Measurements from ENCODE around the gene KIAA1671. TPM values are rescaled to one million over a fixed set of nuclear protein-coding genes. Genes with fewer than 3 reads are reported as not detected.

Gene KIAA1671
- total and polyA plus RNA-seq, 2 of the 13 experiments (the other 11 are each of a cell fraction or from before 2014, with no cell fraction given), result 13.5 to 13.6 TPM

- POLR2A ChIA-PET, result interaction anchor here (1.1 kb wide), 1 partner anchor 20 kb away, joined by 3 read pairs; no protein-coding TSS in a partner anchor
- Histone ChIP-seq H3K4me1 (ENCODE audit: insufficient read depth, low read length) (no peaks in the 10 kb centered on the region), H3K9me3 (ENCODE audit: low read length) (no peaks in the 10 kb centered on the region), H3K4me2 (ENCODE audit: low read depth, low read length) (no peak overlapping the region), H3K27me3 (ENCODE audit: control insufficient read depth in 1 of 2, insufficient read depth in 2 of 2, low read length in 2 of 2) (no peaks in the 10 kb centered on the region), H3K27ac (ENCODE audit: extremely low read length, insufficient read depth, low read length) (no peak overlapping the region), H3K36me3 (replicated peaks in 1 of 2; ENCODE audit: control insufficient read depth in 1 of 2, insufficient read depth in 2 of 2, low read length in 2 of 2) (peaks cover 5 to 9% of the 10 kb centered on the region in 2 experiments; a peak in 4 of 5 replicates), H3K4me3 (replicated peaks in 1 of 3; ENCODE audit: insufficient read depth in 1 of 3, low read depth in 2 of 3, low read length in 3 of 3) (no peak overlapping the region), H2AFZ (ENCODE audit: low read length) (no peak overlapping the region), H3K9ac (ENCODE audit: insufficient read depth, low read depth, low read length) (no peak overlapping the region), H4K20me1 (ENCODE audit: insufficient read depth, low read length) (no peaks in the 10 kb centered on the region), H3K79me2 (ENCODE audit: insufficient read depth, low read length) (peaks cover 18% of the 10 kb centered on the region)
- no peak for ATAC-seq
- TF ChIP-seq SSRP1 (CRISPR knock-in tag; IDR thresholded peaks at IDR 0.05), result no peak
- TF ChIP-seq MXI1 (IDR thresholded peaks at IDR 0.05; ENCODE audit: borderline replicate concordance, low read depth, low read length), result no peak
- no peak for TF ChIP-seq SALL1 (CRISPR knock-in tag; IDR thresholded peaks at IDR 0.05)
- TF ChIP-seq SIX4 (CRISPR knock-in tag; IDR thresholded peaks at IDR 0.05), result no peak
- TF ChIP-seq TFDP2 (CRISPR knock-in tag; IDR thresholded peaks at IDR 0.05), result no peak
- intact Hi-C loops (cut with micrococcal nuclease; ENCODE audit: unreplicated experiment), result no loop called here
- CTCF ChIA-PET (ENCODE audit: low intra/inter-chr PET ratio, low total read pairs), result no interaction called here
- no peak for FAIRE-seq
- DNase-seq (ENCODE audit: low spot score), result no peak
- WGBS (ENCODE audit: low lambda C conversion rate), result 96% methylated on average over 4 of the region's 9 CpGs
- in situ Hi-C loops (cut with HindIII; ENCODE audit: extremely low pct_ligation_motif_present, low pct_unique_long_range_greater_than_20kb), result no loop called here
- no TSS peak for BruUV-seq (replicated peaks)
Measured at GRCh38 chr22:25131198-25131887, 178.8 kb downstream of the KIAA1671 start.

GRCh38 chr22:25134028-25134427 is 181.5 kb downstream of the KIAA1671 start:
- no peak overlapping the region for H2AFZ ChIP-seq (ENCODE audit: low read length)
- peaks cover 9 to 11% of the 10 kb centered on the region in 2 experiments; a peak in 4 of 5 replicates for H3K36me3 ChIP-seq (replicated peaks in 1 of 2; ENCODE audit: control insufficient read depth in 1 of 2, insufficient read depth in 2 of 2, low read length in 2 of 2)
- DNase-seq (ENCODE audit: low spot score) (no peak), FAIRE-seq (no peak), ATAC-seq (no peak)
- H3K4me1 ChIP-seq (ENCODE audit: insufficient read depth, low read length), result no peaks in the 10 kb centered on the region
- no peak overlapping the region for H3K4me2 ChIP-seq (ENCODE audit: low read depth, low read length)
- H3K9me3 ChIP-seq (ENCODE audit: low read length), result no peaks in the 10 kb centered on the region
- H3K79me2 ChIP-seq (ENCODE audit: insufficient read depth, low read length), result peaks cover 12% of the 10 kb centered on the region
- TF ChIP-seq ZEB1 (IDR thresholded peaks at IDR 0.05; ENCODE audit: insufficient replicate concordance, low read depth), result no peak
- no peak for TF ChIP-seq ZNF589 (CRISPR knock-in tag; conservative IDR thresholded peaks at IDR 0.05)
- TF ChIP-seq ZNF800 (CRISPR knock-in tag; IDR thresholded peaks at IDR 0.05), result no peak
- TF ChIP-seq TAF1 (CRISPR knock-in tag; IDR thresholded peaks at IDR 0.05), result no peak
- no peak for TF ChIP-seq NCOR1 (IDR thresholded peaks at IDR 0.05; ENCODE audit: borderline replicate concordance, low read length)
- TF ChIP-seq NFKB2 (CRISPR knock-in tag; IDR thresholded peaks at IDR 0.05; ENCODE audit: borderline replicate concordance), result no peak
- no peak for TF ChIP-seq DMTF1 (CRISPR knock-in tag; IDR thresholded peaks at IDR 0.05)
- TF ChIP-seq MXD3 (CRISPR knock-in tag; IDR thresholded peaks at IDR 0.05), result no peak
- POLR2A ChIA-PET, result no interaction called here
- no peak overlapping the region for H3K9ac ChIP-seq (ENCODE audit: insufficient read depth, low read depth, low read length)
- no peak overlapping the region for H3K4me3 ChIP-seq (replicated peaks in 1 of 3; ENCODE audit: insufficient read depth in 1 of 3, low read depth in 2 of 3, low read length in 3 of 3)
- WGBS (ENCODE audit: low lambda C conversion rate), result 88% methylated on average over 2 of the region's 4 CpGs
- H4K20me1 ChIP-seq (ENCODE audit: insufficient read depth, low read length), result no peaks in the 10 kb centered on the region
- BruUV-seq (replicated peaks), result no TSS peak
- no peaks in the 10 kb centered on the region for H3K27me3 ChIP-seq (ENCODE audit: control insufficient read depth in 1 of 2, insufficient read depth in 2 of 2, low read length in 2 of 2)
- in situ Hi-C loops (cut with HindIII; ENCODE audit: extremely low pct_ligation_motif_present, low pct_unique_long_range_greater_than_20kb), result no loop called here
- CTCF ChIA-PET (ENCODE audit: low intra/inter-chr PET ratio, low total read pairs), result no interaction called here
- no peak overlapping the region for H3K27ac ChIP-seq (ENCODE audit: extremely low read length, insufficient read depth, low read length)
- intact Hi-C loops (cut with micrococcal nuclease; ENCODE audit: unreplicated experiment), result no loop called here
